HG03064 (cell line): Measurements from ENCODE around the gene P2RX7.
"Not testable (repeated sequence)": the region's sequence is repeated elsewhere in the genome, so short reads cannot be mapped to it uniquely, and the experiment has no call there.

ENCODE experiments used
- ATAC-seq: cut with Tn5 transposase; IDR thresholded peaks from one replicate; pipeline ENCODE4 v1.9.1; 2021; ENCODE audit warnings: low read depth; ENCODE audit not compliant: unreplicated experiment

The P2RX7 gene

DNA sequence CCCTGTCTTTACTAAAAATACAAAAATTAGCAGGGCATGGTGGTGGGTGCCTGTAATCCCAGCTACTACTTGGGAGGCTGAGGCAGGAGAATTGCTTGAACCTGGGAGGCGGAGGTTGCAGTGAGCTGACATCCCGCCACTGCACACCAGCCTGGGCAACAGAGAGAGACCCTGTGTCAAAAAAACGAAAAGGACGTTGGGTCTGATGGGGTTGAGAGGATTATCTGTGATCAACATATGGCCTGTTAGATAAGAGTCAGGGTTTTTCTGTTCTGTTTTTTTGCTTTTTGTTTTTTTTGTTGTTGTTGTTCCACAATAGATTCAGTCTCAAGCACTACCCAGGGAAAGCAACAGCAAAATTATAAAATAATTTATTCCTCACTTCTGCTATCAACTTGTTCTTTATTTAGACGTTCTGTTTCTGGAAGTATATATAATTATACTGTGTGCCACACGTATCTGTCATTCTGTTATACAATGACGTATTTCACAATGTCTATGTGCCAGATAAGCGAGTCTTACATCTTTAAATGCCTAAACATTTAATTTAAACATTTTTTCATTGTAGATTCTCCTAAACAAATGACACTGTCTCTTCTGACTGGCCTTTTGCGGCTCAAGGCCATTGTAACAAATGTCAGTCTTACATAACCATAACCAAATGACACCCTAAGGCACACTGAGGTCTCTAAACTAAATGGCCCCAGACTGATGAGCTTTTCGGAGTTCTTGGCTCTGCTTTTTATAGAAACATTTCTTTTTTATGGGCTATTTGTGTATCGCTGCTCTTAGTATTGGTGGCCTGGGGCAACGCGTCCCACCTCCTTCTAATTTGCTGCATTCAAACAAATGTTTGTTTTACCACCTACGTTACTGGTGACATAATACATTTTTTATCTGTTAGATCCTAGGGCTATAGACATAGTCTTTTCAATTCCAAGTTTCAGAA is 70.0 kb downstream of the P2RX7 start:
- ATAC-seq, result no peak

- ATAC-seq, result no peak
Observed at GRCh38 chr12:121203482-121203881, 70.8 kb downstream of the P2RX7 start.

GRCh38 chr12:121205491-121205890 is 72.8 kb downstream of the P2RX7 start:
- ATAC-seq, result no peak

GRCh38 chr12:121208571-121208970 is 75.9 kb downstream of the P2RX7 start:
- ATAC-seq, result not testable (repeated sequence)

GRCh38 chr12:121209221-121209620 is 76.5 kb downstream of the P2RX7 start:
- ATAC-seq, result no peak

- ATAC-seq, result peak; percentile 92
Observed at GRCh38 chr12:121209624-121210572, 77.2 kb downstream of the P2RX7 start, which contains the start of gene P2RX4. TSS of gene P2RX4 (plus strand) at chr12:121210129. CDS start at chr12:121210165, 36 bp downstream.

GRCh38 chr12:121212875-121213274 is 80.2 kb downstream of the P2RX7 start:
- ATAC-seq, result no peak

DNA sequence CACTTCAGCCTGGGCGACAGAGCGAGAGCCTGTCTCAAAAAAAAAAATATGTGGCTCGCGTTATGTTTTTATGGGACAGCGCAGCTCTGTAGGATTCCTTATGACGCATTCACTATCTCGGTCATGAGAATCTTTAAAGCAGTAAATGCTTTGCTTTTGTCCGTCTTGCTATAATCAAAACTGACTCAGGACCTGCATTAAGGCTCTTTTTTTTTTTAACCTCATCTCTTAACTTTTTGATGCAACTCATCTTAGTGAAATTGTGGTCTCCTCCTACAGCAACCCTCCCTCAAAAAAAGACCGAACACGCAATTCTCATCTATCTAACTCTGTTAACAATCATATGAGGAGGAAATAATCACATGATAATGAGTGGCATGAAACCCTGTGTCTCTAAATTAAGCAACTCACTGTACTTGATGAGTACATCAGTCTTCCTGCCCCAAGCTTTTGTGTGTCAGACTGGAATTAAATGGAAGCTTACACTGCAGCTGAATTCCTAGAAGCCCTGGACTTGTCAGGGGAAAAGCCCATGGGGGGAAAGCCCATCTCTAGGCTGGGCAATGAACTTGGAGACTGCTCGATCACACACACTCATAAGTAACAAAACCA is 81.6 kb downstream of the P2RX7 start:
- ATAC-seq, result no peak

- no peak for ATAC-seq
Observed at GRCh38 chr12:121214855-121215745, 82.4 kb downstream of the P2RX7 start.

DNA sequence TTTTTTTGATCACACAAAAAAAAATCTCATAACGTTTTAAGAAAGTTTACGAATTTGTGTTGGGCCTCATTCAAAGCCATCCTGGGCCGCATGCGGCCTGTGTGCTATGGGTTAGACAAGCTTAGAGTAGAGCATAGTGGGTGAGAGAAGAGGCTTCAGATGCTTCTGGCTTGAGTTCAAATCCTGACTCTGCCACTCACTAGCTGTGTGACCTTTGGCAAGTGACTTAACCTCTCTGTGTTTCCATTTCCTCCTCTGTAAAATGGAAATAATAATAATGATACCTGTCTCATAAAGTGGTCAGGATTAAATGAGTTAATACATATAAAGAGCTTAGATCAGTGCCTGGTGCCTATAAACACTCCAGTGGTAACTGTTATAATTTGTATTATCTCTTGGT is 83.4 kb downstream of the P2RX7 start:
- ATAC-seq, result no peak

DNA sequence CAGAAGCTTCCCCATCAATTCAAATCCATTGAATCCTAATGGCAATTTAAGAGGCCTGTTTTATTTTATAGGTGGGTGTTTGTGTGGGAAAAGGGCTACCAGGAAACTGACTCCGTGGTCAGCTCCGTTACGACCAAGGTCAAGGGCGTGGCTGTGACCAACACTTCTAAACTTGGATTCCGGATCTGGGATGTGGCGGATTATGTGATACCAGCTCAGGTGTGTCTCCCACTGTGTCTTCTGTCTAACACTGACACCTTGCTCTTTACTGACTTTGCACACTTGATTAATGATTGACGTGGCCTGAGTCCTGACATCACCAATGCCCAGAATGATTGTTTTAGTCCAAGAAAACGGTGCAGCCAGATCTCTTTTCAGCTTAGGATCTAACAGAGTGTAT is 84.4 kb downstream of the P2RX7 start:
- ATAC-seq, result no peak

- ATAC-seq, result no peak
Observed at GRCh38 chr12:121217761-121218160, 85.1 kb downstream of the P2RX7 start.

DNA sequence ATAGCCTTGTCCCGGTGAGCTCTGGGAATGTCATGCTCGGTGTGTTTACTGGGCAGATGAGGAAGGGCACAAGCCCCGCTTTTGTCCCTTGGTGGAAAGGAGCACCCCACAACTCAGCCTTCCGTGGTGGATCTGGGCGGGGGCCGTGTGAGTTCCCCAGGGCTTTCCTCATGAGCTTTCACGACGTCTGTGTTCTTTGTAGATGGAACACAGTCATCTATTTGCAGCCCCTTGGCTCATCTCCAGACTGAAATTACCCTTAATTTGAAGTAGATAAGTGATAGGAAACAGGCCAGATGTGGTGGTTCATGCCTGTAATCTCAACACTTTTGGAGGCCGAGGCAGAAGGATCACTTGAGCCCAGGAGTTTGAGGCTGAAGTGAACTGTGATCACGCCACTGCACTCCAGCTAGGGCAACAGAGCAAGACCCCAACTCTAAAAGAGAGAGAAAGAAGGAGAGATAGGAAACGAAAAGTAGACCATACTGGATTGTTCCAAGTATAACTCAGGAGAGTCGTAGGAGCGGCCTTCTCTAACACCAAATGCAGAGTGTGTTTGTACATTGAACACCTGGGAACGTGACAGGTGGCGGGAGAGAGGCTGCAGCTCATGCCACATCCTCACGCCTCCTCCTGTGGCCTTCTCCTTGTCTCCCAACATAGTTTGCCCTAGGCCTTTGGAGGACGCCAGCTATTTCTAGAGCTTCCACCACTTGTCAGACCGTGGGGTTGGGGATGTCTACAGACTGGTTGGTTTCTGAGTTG is 86.1 kb downstream of the P2RX7 start:
- ATAC-seq, result no peak

GRCh38 chr12:121219353-121219986 is 86.8 kb downstream of the P2RX7 start:
- ATAC-seq, result no peak

DNA sequence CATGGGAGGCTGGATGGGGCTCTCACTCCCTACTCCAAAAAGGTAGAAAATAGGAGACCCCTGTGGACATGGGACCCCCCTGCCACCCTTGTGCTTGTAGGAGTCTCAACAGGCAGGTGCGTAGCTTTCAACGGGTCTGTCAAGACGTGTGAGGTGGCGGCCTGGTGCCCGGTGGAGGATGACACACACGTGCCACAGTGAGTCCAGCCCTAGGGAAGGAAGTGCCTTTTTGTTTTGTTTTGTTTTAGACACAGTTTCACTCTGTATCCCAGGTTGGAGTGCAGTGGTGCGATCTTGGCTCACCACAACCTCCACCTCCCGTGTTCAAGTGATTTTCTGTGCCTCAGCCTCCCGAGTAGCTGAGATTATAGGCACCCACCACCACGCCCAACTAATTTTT is 90.2 kb downstream of the P2RX7 start:
- ATAC-seq, result no peak

- no peak for ATAC-seq
Observed at GRCh38 chr12:121223292-121224285, 90.9 kb downstream of the P2RX7 start.

DNA sequence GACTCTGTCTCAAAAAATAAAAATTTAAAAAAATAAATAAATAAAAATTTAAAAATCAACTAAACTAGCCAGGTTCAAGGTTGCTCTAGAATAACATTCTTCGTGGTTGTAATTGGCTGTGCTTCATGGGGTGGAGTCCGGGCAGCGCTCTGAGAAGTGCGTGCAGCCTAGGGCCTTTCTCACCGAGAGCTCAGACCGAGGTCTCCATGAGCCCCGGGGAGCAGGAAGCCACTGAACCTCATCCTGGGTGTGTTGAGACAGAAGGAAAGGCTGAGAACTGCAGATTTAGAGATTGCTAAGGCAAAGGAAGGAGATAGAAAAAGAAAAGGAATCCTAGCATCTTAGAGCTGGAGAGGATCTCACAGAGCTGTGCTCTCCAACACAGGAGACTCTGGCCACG is 91.9 kb downstream of the P2RX7 start:
- ATAC-seq, result no peak
